H9 (cell line): ENCODE measurements around the gene SEZ6. TPM values are rescaled to one million over a fixed set of nuclear protein-coding genes. Genes with fewer than 3 reads are reported as not detected.

Experiments
- DNase-seq: peaks from one replicate; pipeline ENCODE4 v3.0.0-alpha.2; 2017
- H2AFZ ChIP-seq: one replicate; pipeline ENCODE4 v1.6.1; 2013; ENCODE audit warnings: mild to moderate bottlenecking, low read length, control low read depth, moderate library complexity
- H2AK5ac ChIP-seq: 2 replicates; pipeline ENCODE4 v1.6.1; 2013; ENCODE audit warnings: low read length, control low read depth, mixed read lengths; ENCODE audit not compliant: insufficient read length
- H2BK120ac ChIP-seq: one replicate; pipeline ENCODE4 v1.6.1; 2013; ENCODE audit warnings: low read depth, mild to moderate bottlenecking, low read length, control low read depth, inconsistent platforms; ENCODE audit not compliant: poor library complexity, severe bottlenecking
- H2BK12ac ChIP-seq: 2 replicates; pipeline ENCODE4 v1.6.1; 2013; ENCODE audit warnings: low read length, control low read depth, mixed read lengths, low read depth; ENCODE audit not compliant: insufficient read length
- H2BK15ac ChIP-seq: 2 replicates; pipeline ENCODE4 v1.6.1; 2013; ENCODE audit warnings: low read depth, low read length, control low read depth
- H2BK20ac ChIP-seq: one replicate; pipeline ENCODE4 v1.6.1; 2013; ENCODE audit warnings: low read depth, mild to moderate bottlenecking, low read length, control low read depth, inconsistent platforms; ENCODE audit not compliant: poor library complexity, severe bottlenecking
- H2BK5ac ChIP-seq: 2 replicates; pipeline ENCODE4 v1.6.1; 2013; ENCODE audit warnings: low read length, control low read depth, mixed read lengths; ENCODE audit not compliant: insufficient read length
- H3K14ac ChIP-seq: 2 replicates; pipeline ENCODE4 v1.6.1; 2013; ENCODE audit warnings: low read length, control low read depth; ENCODE audit not compliant: insufficient read depth
- H3K18ac ChIP-seq: 2 replicates; pipeline ENCODE4 v1.6.1; 2013; ENCODE audit warnings: low read depth, mild to moderate bottlenecking, mixed read lengths, low read length, control low read depth; ENCODE audit not compliant: insufficient read length
- H3K23ac ChIP-seq: 2 replicates; pipeline ENCODE4 v1.6.1; 2013; ENCODE audit warnings: low read length, control low read depth, mixed read lengths, low read depth; ENCODE audit not compliant: insufficient read length
- H3K23me2 ChIP-seq: 2 replicates; pipeline ENCODE4 v1.6.1; 2013; ENCODE audit warnings: low read depth, mild to moderate bottlenecking, mixed read lengths, low read length, control low read depth; ENCODE audit not compliant: insufficient read length, poor library complexity, severe bottlenecking
- H3K27ac ChIP-seq: 2 replicates; pipeline ENCODE4 v1.5.1; 2013; ENCODE audit warnings: low read length, control low read depth, mixed read lengths, low read depth; ENCODE audit not compliant: insufficient read length
- H3K27me3 ChIP-seq: 2 replicates; pipeline ENCODE4 v1.6.1; 2013; ENCODE audit warnings: low read length, control low read depth, inconsistent platforms; ENCODE audit not compliant: insufficient read depth
- H3K4ac ChIP-seq: 2 replicates; pipeline ENCODE4 v1.6.1; 2013; ENCODE audit warnings: low read depth, mild to moderate bottlenecking, control low read depth, inconsistent platforms, low read length, moderate library complexity
- H3K4me1 ChIP-seq: 2 replicates; pipeline ENCODE4 v1.6.1; 2013; ENCODE audit warnings: low read length, control low read depth, inconsistent platforms; ENCODE audit not compliant: insufficient read depth
- H3K4me2 ChIP-seq: 2 replicates; pipeline ENCODE4 v1.6.1; 2013; ENCODE audit warnings: low read length, control low read depth, mixed read lengths; ENCODE audit not compliant: insufficient read length, insufficient read depth
- H3K56ac ChIP-seq: 2 replicates; pipeline ENCODE4 v1.6.1; 2013; ENCODE audit warnings: low read depth, mild to moderate bottlenecking, mixed read lengths, low read length, control low read depth; ENCODE audit not compliant: insufficient read length
- H3K79me1 ChIP-seq: 2 replicates; pipeline ENCODE4 v1.6.1; 2013; ENCODE audit warnings: low read depth, mild to moderate bottlenecking, moderate library complexity, low read length, control low read depth, inconsistent platforms; ENCODE audit not compliant: insufficient read depth, poor library complexity, severe bottlenecking
- H3K79me2 ChIP-seq: 2 replicates; pipeline ENCODE4 v1.6.1; 2013; ENCODE audit warnings: low read length, control low read depth, inconsistent platforms; ENCODE audit not compliant: insufficient read depth
- H3K9ac ChIP-seq: 2 replicates; pipeline ENCODE4 v1.6.1; 2013; ENCODE audit warnings: low read length, control low read depth, mixed read lengths; ENCODE audit not compliant: insufficient read length; ENCODE audit errors: extremely low read depth
- H3K9me3 ChIP-seq: one replicate; pipeline ENCODE4 v1.6.1; 2013; ENCODE audit warnings: low read depth, low read length, inconsistent platforms; ENCODE audit not compliant: control insufficient read depth
- H3T11ph ChIP-seq: one replicate; pipeline ENCODE4 v1.6.1; 2013; ENCODE audit warnings: mild to moderate bottlenecking, low read length, control low read depth, inconsistent platforms
- H4K20me1 ChIP-seq: one replicate; pipeline ENCODE4 v1.6.1; 2013; ENCODE audit not compliant: control insufficient read depth, insufficient read length, insufficient read depth
- H4K5ac ChIP-seq: 2 replicates; pipeline ENCODE4 v1.6.1; 2013; ENCODE audit warnings: low read depth, mild to moderate bottlenecking, mixed read lengths, low read length, control low read depth; ENCODE audit not compliant: insufficient read length
- H4K8ac ChIP-seq: replicated peaks from 2 replicates; pipeline ENCODE4 v1.6.1; 2013; ENCODE audit warnings: low read length, control low read depth, mixed read lengths, low read depth; ENCODE audit not compliant: insufficient read length
- H4K91ac ChIP-seq: 2 replicates; pipeline ENCODE4 v1.6.1; 2013; ENCODE audit warnings: low read depth, mild to moderate bottlenecking, moderate library complexity, mixed read lengths, low read length, control low read depth; ENCODE audit not compliant: insufficient read length
- H3K27ac Mint-ChIP-seq, 3 experiments: 2 replicates in 2 of 3; 3 replicates in 1 of 3; pipeline ENCODE4 v1.8.0; 2020 to 2021; ENCODE audit warnings: mixed read lengths in 3 of 3, mild to moderate bottlenecking in 1 of 3, moderate library complexity in 1 of 3
- H3K27me3 Mint-ChIP-seq: 2 replicates; pipeline ENCODE4 v1.8.0; 2021; ENCODE audit warnings: low read depth, mild to moderate bottlenecking, moderate library complexity, mixed read lengths
- H3K36me3 Mint-ChIP-seq, 3 experiments: 2 replicates in 2 of 3; 3 replicates in 1 of 3; pipeline ENCODE4 v1.8.0; 2020 to 2021; ENCODE audit warnings: low read depth in 3 of 3, mixed read lengths in 3 of 3; ENCODE audit not compliant: insufficient read depth in 1 of 3
- H3K4me1 Mint-ChIP-seq, 2 experiments: 2 replicates each; pipeline ENCODE4 v1.8.0; 2020; ENCODE audit warnings: mixed read lengths in 2 of 2
- H3K4me3 Mint-ChIP-seq, 2 experiments: 2 replicates in 1 of 2; 3 replicates in 1 of 2; pipeline ENCODE4 v1.8.0; 2020 to 2021; ENCODE audit warnings: mild to moderate bottlenecking in 2 of 2, mixed read lengths in 2 of 2, moderate library complexity in 1 of 2
- H3K9me3 Mint-ChIP-seq, 2 experiments: 2 replicates in 1 of 2; 3 replicates in 1 of 2; pipeline ENCODE4 v1.8.0; 2020; ENCODE audit warnings: mild to moderate bottlenecking in 2 of 2, mixed read lengths in 2 of 2, moderate library complexity in 1 of 2
- CTCF ChIP-seq: fragments of 200-600 bp; sonication (generic); conservative IDR thresholded peaks from 3 replicates; pipeline ENCODE4 v1.8.0; 2021; ENCODE audit warnings: antibody characterized with exemption, mild to moderate bottlenecking
- WGBS: extraction: QIAGEN DNeasy Blood & Tissue Kit; methylation state at CpG from one replicate; pipeline ENCODE4 v1.1.7; 2013; ENCODE audit warnings: missing lambda C conversion rate, low lambda C conversion rate, mixed read lengths; ENCODE audit not compliant: insufficient read length; ENCODE audit errors: extremely low coverage; 5-methylcytosine and 5-hydroxymethylcytosine counted together
- total RNA-seq: library from RNA; stranded (reverse); gene quantifications from 2 replicates; pipeline ENCODE4 v1.2.1, GENCODE V29; 2021

SEZ6 gene
- total RNA-seq, 1 experiment from 2014 or later: 1.8 TPM

- peaks cover 2% of the 10 kb centered on the region for H3K27me3 Mint-ChIP-seq
- H3K36me3 Mint-ChIP-seq: no peaks in the 10 kb centered on the region
- Histone ChIP-seq H4K8ac (no peak overlapping the region), H3T11ph (no peak overlapping the region), H3K27ac (no peak overlapping the region), H3K9me3 (no peaks in the 10 kb centered on the region), H3K4ac (no peak overlapping the region), H2BK15ac (no peak overlapping the region), H4K5ac (no peak overlapping the region), H4K91ac (no peak overlapping the region), H2BK20ac (no peak overlapping the region), H3K23ac (no peak overlapping the region), H3K23me2 (no peaks in the 10 kb centered on the region), H2AK5ac (no peak overlapping the region), H2BK5ac (no peak overlapping the region), H3K14ac (no peak overlapping the region), H3K18ac (no peak overlapping the region), H3K4me2 (no peak overlapping the region), H4K20me1 (no peaks in the 10 kb centered on the region), H2BK12ac (no peak overlapping the region), H3K79me2 (no peaks in the 10 kb centered on the region), H3K4me1 (peaks cover 2% of the 10 kb centered on the region; the same call in 1 of the 2 replicates), H2AFZ (no peak overlapping the region), H2BK120ac (no peak overlapping the region), H3K27me3 (no peaks in the 10 kb centered on the region), H3K79me1 (no peaks in the 10 kb centered on the region), H3K9ac (no peak overlapping the region), H3K56ac (no peak overlapping the region)
- H3K4me3 Mint-ChIP-seq: no peak overlapping the region
- peaks cover 12 to 17% of the 10 kb centered on the region in 2 experiments for H3K4me1 Mint-ChIP-seq
- H3K9me3 Mint-ChIP-seq: no peaks in the 10 kb centered on the region
- no peak for DNase-seq
- TF ChIP-seq CTCF: no peak
- WGBS: no CpG with 5 or more reads among the region's 18 CpGs
- H3K27ac Mint-ChIP-seq: peak overlapping the region in 1 of 3 experiments; percentile 22; a peak in 1 of 7 replicates
Measured at GRCh38 chr17:28958820-28959455, 46.9 kb downstream of the SEZ6 start.
